GM19025 (cell line): ENCODE measurements around the gene LYST.
A peak's percentile ranks its signal among the peaks of the same experiment; 100 is the strongest.
"Not testable (repeated sequence)": the region's sequence is repeated elsewhere in the genome, so short reads cannot be mapped to it uniquely, and the experiment has no call there.

Experiments
- ATAC-seq: cut with Tn5 transposase; IDR thresholded peaks from one replicate; pipeline ENCODE4 v1.9.1; 2021; ENCODE audit warnings: mild to moderate bottlenecking, low read depth, moderate library complexity; ENCODE audit not compliant: unreplicated experiment

Gene LYST

GRCh38 chr1:235642011-235642942, 224.4 kb downstream of the LYST start:
- ATAC-seq = peak; percentile 72

- ATAC-seq = no peak
Observed at GRCh38 chr1:235640580-235640979, 226.1 kb downstream of the LYST start.

- no peak for ATAC-seq
Observed at GRCh38 chr1:235639226-235640205, 227.2 kb downstream of the LYST start.

GRCh38 chr1:235638612-235639011, 228.1 kb downstream of the LYST start:
- not testable (repeated sequence) for ATAC-seq

GRCh38 chr1:235637756-235638534, 228.8 kb downstream of the LYST start:
- no peak for ATAC-seq

GRCh38 chr1:235635938-235636662, 230.6 kb downstream of the LYST start:
- ATAC-seq = no peak

- peak; percentile 75 for ATAC-seq
Observed at GRCh38 chr1:235632506-235633401, 234.0 kb downstream of the LYST start.

GRCh38 chr1:235631816-235632215, 234.9 kb downstream of the LYST start:
- no peak for ATAC-seq

- ATAC-seq = no peak
Observed at GRCh38 chr1:235628316-235629005, 238.2 kb downstream of the LYST start.

- no peak for ATAC-seq
Observed at GRCh38 chr1:235625831-235626230, 240.9 kb downstream of the LYST start.

GRCh38 chr1:235625340-235625739, 241.4 kb downstream of the LYST start:
- ATAC-seq = no peak

GRCh38 chr1:235624721-235625333, 241.9 kb downstream of the LYST start:
- no peak for ATAC-seq

GRCh38 chr1:235622936-235623779, 243.5 kb downstream of the LYST start:
- no peak for ATAC-seq

GRCh38 chr1:235619149-235619548, 247.6 kb downstream of the LYST start:
- ATAC-seq = not testable (repeated sequence)

- no peak for ATAC-seq
Observed at GRCh38 chr1:235617808-235618207, 248.9 kb downstream of the LYST start.

GRCh38 chr1:235617140-235617539, 249.6 kb downstream of the LYST start:
- no peak for ATAC-seq
